NT2/D1 (cell line): ENCODE measurements around the gene ARHGEF11.

Source experiments
- SUZ12 ChIP-seq: IDR thresholded peaks from 2 replicates; pipeline ENCODE4 v1.6.1; 2011; ENCODE audit not compliant: insufficient read length, insufficient read depth; ENCODE audit errors: extremely low read depth
- YY1 ChIP-seq: IDR thresholded peaks from 2 replicates; pipeline ENCODE4 v1.6.1; 2011; ENCODE audit not compliant: insufficient read length, insufficient read depth
- ZNF274 ChIP-seq: IDR thresholded peaks from 2 replicates; pipeline ENCODE4 v1.6.1; 2011; ENCODE audit warnings: mild to moderate bottlenecking, low read depth, low read length

DNA sequence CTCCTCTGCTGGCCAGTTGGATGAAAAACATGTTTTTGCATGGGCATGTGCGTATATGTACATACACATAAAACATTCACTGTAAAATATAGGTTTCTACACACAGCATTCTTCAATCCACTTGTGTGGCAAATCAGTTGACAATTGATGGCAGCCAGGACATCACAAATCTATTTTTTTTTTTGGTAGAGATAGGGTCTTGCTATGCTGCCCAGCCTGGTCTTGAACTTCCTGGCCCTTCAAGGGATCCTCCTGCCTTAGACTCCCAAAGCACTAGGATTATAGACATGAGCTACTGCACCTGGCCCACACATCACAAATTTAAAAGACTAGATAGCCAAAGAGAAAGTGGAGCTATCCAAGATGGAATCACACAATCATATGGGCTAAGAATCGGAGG, 39.6 kb downstream of the ARHGEF11 start:
- no peak for TF ChIP-seq SUZ12
- no peak for TF ChIP-seq ZNF274
- no peak for TF ChIP-seq YY1
